Body of pancreas (tissue), 4 donors: ENCODE data around the gene TOM1L2.
"Not testable (repeated sequence)": the region's sequence is repeated elsewhere in the genome, so short reads cannot be mapped to it uniquely, and the experiment has no call there.

Source experiments
- POLR2A ChIP-seq, 3 donors: fragments of 450-650 bp; IDR thresholded peaks; one replicate each; pipeline ENCODE4 v1.6.1; 2016; ENCODE audit warnings: antibody characterized with exemption in 3 of 3, mild to moderate bottlenecking in 2 of 3
- TF ChIP-seq, protein P1 (sequence below), 7 experiments: fragments of 450-650 bp in 4 of 7; fragments of 200-600 bp in 3 of 7; sonication (generic) in 3 of 7; IDR thresholded peaks; one replicate each; pipeline ENCODE4 v1.5.1; 2016 to 2019; ENCODE audit warnings: antibody characterized with exemption in 7 of 7

DNA sequence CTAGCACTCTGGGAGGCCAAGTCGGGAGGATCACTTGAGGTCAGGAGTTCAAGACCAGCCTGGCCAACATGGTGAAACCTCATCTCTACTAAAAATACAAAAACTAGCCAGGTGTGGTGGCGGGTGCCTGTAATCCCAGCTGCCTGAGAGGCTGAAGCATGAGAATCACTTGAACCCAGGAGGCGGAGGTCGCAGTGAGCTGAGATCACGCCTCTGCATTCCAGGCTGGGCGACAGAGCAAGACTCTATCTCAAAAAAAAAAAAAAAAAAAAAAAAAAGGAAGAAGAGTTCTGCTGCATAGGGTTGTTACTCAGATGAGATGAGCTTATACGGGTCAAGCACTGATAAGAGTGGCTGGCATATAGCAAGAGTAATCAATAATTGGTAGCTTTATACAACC is 32.3 kb downstream of the TOM1L2 start:
- TF ChIP-seq, protein P1, sequence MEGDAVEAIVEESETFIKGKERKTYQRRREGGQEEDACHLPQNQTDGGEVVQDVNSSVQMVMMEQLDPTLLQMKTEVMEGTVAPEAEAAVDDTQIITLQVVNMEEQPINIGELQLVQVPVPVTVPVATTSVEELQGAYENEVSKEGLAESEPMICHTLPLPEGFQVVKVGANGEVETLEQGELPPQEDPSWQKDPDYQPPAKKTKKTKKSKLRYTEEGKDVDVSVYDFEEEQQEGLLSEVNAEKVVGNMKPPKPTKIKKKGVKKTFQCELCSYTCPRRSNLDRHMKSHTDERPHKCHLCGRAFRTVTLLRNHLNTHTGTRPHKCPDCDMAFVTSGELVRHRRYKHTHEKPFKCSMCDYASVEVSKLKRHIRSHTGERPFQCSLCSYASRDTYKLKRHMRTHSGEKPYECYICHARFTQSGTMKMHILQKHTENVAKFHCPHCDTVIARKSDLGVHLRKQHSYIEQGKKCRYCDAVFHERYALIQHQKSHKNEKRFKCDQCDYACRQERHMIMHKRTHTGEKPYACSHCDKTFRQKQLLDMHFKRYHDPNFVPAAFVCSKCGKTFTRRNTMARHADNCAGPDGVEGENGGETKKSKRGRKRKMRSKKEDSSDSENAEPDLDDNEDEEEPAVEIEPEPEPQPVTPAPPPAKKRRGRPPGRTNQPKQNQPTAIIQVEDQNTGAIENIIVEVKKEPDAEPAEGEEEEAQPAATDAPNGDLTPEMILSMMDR (IDR thresholded peaks at IDR 0.05), result not testable (repeated sequence)
- not testable (repeated sequence) for TF ChIP-seq POLR2A (IDR thresholded peaks at IDR 0.05)
